Dermis microvascular lymphatic vessel endothelial cell (primary cell): Measurements from ENCODE around the gene SLX1A. TPM values are rescaled to one million over a fixed set of nuclear protein-coding genes. Genes with fewer than 3 reads are reported as not detected.
"Not testable (repeated sequence)": the region's sequence is repeated elsewhere in the genome, so short reads cannot be mapped to it uniquely, and the experiment has no call there.

Experiments
- DNase-seq, 2 donors: peaks; one replicate each; pipeline versions ENCODE4 v3.0.0 to v3.0.0-alpha.2; 2010; ENCODE audit warnings: low read depth in 2 of 2
- total RNA-seq: library from RNA; depleted of rRNA; stranded (reverse); fragments of >200 nt; gene quantifications from 2 replicates; pipeline ENCODE4 v1.2.1, GENCODE V29; 2014

SLX1A gene
- total RNA-seq, 1 donor from 2014 or later, result 52.4 TPM

DNA sequence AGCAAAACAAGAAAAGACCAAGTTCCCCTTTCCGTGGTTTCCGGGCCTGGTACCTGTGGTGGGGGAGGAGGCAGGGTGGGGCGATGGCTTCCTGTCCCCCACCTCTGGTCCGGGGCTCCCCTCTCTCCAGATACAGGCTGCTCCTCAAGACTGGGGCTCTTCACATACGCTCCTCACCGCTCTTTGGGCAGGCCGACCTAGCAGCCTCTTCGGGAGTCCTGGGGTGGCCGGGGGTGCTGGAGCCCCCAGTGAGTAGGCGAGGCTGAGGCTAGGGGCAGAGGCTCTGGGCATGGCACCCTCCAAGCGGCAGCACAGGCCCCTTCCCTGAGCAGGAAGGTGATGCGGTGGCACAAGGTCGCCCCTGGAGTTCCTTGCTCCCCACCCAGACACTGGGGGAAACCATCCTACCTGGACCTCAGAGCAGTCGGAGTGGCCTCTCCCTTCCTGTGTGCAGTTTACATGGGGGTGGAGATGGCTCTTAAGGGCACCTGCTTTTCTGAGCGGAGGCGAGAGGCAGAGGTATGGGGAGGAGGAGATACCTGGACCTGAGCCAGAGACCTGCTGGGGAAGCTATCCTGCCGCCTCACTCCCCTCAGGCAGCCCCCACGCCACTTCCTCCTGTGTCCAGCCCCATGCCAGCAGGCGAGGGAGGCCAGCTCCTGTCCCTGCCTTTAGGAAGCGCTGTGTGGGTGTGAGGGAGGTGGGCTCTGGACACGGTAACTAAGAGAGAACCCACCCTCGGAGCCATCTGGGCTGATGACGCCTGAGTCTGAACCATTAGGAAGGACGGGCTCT lies 9.4 kb upstream of the SLX1A start:
- no peak for DNase-seq

GRCh38 chr16:30184891-30185682 lies 8.6 kb upstream of the SLX1A start:
- DNase-seq, result no peak

- no peak for DNase-seq
These were observed 7.8 kb upstream of the SLX1A start for GRCh38 chr16:30185683-30186421.

DNA sequence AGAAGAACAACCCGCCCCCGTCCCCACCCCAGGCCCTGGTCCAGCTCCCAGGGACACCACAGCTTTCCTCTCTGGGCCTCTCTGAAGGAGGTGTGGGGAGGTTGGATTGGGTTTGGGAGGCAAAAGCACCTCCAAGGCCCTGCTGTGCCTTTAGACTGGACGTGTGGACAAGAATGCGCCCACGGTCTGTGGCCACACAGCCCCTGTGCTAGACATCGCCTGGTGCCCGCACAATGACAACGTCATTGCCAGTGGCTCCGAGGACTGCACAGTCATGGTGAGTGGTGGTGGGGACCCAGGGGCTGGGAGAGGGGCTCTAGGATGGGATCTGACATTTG lies 7.3 kb upstream of the SLX1A start:
- no peak for DNase-seq

GRCh38 chr16:30186782-30187555 lies 6.7 kb upstream of the SLX1A start:
- peak in 1 of 2 donors; percentile 56 for DNase-seq

DNA sequence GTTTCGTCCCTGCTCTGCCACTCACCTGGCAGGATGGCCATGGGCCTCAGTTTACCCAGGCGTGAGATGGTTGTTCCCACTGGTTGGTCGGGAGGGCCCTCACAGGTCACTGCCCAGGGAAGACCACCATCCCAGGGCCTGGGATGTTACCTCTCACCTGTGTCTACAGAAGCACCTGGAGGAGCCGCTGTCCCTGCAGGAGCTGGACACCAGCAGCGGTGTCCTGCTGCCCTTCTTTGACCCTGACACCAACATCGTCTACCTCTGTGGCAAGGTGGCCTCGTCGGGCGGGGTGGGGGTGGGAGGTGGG lies 6.2 kb upstream of the SLX1A start:
- no peak for DNase-seq

- no peak for DNase-seq
These were observed 5.6 kb upstream of the SLX1A start for GRCh38 chr16:30187971-30188561.

- DNase-seq, result not testable (repeated sequence)
These were observed 2.5 kb upstream of the SLX1A start for GRCh38 chr16:30191158-30191557.

GRCh38 chr16:30193098-30193497 lies 577 bp upstream of the SLX1A start:
- not testable (repeated sequence) for DNase-seq

DNA sequence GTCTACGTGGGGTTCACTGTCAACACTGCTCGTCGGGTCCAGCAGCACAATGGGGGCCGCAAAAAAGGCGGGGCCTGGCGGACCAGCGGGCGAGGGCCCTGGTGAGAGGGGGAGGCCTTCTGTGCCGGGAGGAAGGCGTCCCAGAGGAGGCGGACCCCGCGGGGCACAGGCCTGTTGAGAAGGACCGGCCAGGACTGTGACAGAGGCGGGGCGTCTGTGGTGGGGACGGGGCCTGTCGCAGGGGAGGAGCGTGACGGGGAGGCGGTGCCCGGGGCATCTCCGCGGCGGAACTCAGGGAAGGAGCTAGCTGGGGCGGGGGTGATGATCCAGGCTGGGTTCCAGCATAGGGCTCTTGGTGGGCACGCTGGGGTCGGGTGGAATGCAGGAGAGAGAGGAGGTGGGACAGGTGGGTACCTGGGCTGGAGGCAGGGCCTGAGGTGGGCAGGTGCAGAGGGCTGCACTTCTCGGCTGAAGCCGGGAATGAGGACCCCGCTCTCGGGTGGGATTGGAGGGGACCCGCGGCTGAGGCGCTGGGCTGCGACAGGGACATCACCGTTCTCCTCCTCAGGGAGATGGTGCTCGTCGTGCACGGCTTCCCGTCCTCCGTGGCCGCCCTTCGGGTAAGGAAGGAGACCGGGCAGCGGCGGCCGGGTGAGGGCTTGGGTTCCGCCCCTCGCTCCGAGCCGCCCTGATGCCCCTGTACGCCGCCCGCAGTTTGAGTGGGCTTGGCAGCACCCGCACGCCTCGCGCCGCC lies 674 bp downstream of the SLX1A start:
- not testable (repeated sequence) for DNase-seq

GRCh38 chr16:30197001-30197400 lies 3.3 kb downstream of the SLX1A start:
- DNase-seq, result not testable (repeated sequence)

DNA sequence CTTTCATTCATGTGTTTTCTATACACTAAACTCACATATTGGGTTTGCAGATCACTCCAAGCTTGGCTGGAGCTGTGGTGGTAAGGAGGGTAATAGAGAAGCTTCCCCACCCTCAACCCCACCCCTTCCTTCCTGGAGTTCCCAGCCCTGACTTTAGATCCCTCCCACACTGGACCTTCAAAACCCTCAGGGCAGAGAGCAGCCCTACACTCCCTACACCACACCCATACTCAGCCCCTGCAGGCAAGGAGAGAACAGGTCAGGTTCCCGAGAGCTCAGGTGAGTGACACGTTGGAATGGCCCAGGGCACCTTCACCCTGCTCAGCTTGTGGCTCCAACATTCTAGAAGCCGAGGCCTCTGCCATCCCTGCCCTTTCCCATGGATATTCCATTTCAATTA lies 5.4 kb downstream of the SLX1A start, which contains the start of gene SULT1A3:
Gene SULT1A3 (plus strand): TSS at position 207 of the 400 bp plus-strand sequence. CDS start 1,474 bp downstream, outside the sequence.
- not testable (repeated sequence) for DNase-seq

- not testable (repeated sequence) for DNase-seq
These were observed 6.1 kb downstream of the SLX1A start for GRCh38 chr16:30199608-30200343.

GRCh38 chr16:30205541-30206236 lies 12.0 kb downstream of the SLX1A start:
- DNase-seq, result not testable (repeated sequence)

GRCh38 chr16:30206252-30206651 lies 12.6 kb downstream of the SLX1A start:
- not testable (repeated sequence) for DNase-seq

GRCh38 chr16:30207063-30207704 lies 13.5 kb downstream of the SLX1A start:
- DNase-seq, result not testable (repeated sequence)

DNA sequence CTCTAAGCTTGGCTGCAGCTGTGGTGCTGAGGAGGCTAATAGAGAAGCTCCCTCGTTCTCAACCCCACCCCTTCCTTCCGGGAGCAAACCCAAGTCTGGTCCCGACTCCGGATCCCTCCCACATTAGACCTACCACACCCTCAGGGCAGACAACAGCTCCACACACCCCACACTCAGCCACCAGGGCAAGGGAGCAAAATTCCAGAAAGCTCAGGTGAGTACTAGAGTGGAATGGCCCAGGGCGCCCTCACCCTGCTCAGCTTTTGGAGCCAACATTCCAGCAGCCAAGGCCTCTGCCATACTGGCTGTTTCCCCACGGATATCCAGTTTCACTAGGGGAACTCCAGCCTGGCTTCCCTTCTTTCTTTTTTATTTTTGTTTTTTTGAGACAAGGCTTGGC lies 15.4 kb downstream of the SLX1A start:
- DNase-seq, result not testable (repeated sequence)

GRCh38 chr16:30211414-30211813 lies 17.7 kb downstream of the SLX1A start:
- DNase-seq, result not testable (repeated sequence)
